ENCODE measurements around the gene GDPGP1.
"Not testable (repeated sequence)": the region's sequence is repeated elsewhere in the genome, so short reads cannot be mapped to it uniquely, and the experiment has no call there.

GDPGP1 gene

DNA sequence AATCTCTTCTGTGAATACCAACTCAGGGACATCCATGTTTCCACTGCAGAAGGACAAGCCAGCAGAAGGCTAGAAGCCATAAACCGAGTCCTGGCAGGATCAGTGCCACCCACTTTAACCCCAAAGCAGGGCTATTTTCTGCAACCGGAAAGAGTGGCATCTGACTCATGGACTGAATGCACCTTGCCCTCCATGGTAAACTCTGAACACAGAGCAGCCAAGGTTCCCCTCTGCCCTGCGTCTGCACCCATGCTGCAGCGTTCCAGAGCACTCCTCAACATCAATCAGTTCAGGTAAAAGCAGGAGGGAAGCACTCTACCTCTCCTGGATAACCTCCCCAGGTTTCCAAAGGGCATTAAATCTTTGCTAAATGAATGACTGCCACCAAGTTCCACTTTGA is 30.7 kb downstream of the GDPGP1 start:
- no peak for DNase-seq

DNA sequence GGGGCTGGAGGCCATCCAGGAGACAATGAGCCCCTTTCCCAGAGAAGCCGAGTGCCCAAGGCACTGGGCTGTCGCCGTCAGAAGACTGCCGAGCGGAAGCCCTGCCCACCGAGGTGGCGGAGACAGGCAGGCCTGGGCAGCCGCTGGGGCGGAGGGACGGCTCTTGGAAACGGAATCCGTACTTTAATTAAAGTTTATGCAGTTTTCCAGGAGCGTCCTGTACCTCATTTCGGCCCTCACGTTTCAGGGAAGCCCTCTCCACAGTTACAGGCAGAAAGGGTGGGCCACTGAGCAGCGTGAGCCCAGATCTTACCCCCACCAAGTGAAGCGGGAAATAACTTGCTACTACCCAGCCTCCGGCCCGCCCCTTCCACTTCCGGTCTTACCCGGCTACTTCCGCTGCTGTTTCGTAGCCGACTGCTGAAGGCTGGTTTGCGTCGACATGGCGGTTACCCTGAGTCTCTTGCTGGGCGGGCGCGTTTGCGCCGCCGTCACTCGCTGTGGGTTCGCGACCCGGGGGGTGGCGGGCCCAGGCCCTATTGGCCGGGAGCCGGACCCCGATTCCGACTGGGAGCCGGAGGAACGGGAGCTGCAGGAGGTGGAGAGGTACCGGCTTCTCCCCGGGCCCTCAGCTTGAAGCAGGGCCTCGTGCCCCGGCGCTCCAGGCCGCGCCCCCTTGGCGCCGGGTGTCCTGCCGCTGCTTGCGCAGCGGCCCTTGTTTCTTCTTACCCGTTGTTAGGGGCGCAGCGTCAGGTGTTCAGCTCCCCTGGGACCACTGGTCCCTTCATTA is 31.5 kb downstream of the GDPGP1 start, which contains the start of gene NGRN:
Gene NGRN (plus strand): TSS at position 402 of the 790 bp plus-strand sequence. CDS start 41 bp downstream, at position 443.
- DNase-seq, result peak; percentile 97

GRCh38 chr15:90266061-90266431 is 32.0 kb downstream of the GDPGP1 start:
- DNase-seq, result peak; percentile 66

- no peak for DNase-seq
Observed at GRCh38 chr15:90266485-90266884, 32.5 kb downstream of the GDPGP1 start.

DNA sequence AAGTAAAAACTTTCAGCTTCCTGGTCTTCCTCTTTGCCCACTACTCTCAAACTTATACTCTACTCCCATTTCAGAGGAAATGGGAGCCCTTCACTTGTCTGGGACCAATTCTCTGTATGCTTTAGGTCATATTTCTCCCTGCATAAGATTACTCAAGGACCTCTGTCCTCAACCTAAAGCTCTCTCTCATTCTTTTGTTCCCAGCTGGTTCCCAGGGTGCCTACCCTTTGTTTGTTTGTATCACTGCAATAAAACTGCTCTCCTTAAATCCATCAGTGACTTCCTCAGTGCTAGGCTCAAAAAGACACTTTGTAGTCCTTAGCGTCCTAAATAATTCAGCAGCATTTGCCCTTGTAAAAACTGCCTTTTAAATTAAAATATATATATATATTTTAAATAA is 34.4 kb downstream of the GDPGP1 start:
- DNase-seq, result no peak

DNA sequence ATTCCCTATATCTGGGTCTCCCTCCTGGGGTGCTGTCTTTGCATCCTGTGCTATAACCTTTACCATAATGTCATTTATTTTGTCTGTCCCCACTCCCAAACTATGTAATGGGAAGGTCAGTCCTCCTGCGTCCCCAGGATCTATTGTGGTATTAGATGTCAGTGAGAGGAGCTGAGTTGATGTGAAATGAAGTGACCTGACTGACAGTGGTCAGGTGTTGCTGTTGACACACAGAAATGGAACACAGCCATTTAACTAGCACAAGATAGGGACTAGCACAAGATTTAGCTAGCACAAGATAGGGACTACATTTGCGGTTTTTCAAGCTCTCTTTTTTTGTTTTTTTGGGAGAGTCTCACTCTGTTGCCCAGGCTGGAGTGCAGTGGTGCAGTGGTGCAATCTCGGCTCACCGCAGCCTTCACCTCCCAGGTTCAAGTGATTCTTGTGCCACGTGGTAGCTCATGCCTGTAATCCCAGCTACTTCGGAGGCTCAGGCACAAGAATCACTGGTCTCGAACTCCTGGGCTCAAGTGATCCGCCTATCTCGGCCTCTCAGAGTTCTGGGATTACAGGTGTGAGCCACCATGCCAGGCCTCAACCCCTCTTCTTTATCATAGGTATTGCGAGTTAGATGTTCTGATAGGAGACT is 36.6 kb downstream of the GDPGP1 start:
- DNase-seq, result no peak

- DNase-seq, result no peak
Observed at GRCh38 chr15:90271459-90272166, 37.6 kb downstream of the GDPGP1 start.

- not testable (repeated sequence) for DNase-seq
Observed at GRCh38 chr15:90278467-90278866, 44.5 kb downstream of the GDPGP1 start.

GRCh38 chr15:90280743-90281142 is 46.7 kb downstream of the GDPGP1 start:
- not testable (repeated sequence) for DNase-seq

DNA sequence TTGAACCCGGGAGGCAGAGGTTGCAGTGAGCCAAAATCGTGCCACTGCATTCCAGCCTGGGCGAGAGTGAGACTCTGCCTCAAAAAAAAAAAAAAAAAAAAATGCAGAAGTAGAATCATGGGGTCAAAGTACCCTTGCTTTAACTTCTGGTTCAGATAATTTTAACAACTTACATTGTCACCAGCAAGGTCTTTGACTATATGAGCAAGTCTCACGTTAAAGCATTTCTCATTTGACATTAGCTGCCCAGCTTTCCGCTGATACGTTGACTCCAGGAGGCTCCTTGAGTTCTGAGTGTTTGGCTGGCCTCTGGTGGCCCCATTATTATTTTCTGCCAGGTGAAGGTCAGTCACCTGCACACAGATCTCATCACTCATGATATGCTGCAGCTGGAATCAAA is 47.6 kb downstream of the GDPGP1 start:
- DNase-seq, result not testable (repeated sequence)

DNA sequence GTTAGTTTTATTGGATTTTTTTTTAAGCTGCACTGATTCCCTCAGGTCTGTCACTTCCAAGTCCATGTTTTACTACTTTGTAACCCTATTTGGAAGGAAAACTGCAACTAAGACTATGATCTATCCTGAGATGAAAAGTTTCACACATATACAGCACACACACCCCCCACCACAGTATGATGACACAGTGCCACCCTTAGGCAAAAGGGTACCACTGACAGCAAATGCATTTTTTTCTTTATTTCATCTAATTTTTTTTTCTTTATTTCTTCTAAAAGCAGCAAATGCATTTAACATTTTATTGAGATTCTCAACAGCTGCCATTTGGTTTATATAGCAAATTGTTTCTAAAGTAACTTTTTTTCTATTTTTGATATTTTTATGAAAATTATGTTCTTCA is 52.7 kb downstream of the GDPGP1 start:
- no peak for DNase-seq

GRCh38 chr15:90287101-90287500 is 53.1 kb downstream of the GDPGP1 start:
- DNase-seq, result no peak

- DNase-seq, result no peak
Observed at GRCh38 chr15:90287946-90288345, 53.9 kb downstream of the GDPGP1 start.

DNA sequence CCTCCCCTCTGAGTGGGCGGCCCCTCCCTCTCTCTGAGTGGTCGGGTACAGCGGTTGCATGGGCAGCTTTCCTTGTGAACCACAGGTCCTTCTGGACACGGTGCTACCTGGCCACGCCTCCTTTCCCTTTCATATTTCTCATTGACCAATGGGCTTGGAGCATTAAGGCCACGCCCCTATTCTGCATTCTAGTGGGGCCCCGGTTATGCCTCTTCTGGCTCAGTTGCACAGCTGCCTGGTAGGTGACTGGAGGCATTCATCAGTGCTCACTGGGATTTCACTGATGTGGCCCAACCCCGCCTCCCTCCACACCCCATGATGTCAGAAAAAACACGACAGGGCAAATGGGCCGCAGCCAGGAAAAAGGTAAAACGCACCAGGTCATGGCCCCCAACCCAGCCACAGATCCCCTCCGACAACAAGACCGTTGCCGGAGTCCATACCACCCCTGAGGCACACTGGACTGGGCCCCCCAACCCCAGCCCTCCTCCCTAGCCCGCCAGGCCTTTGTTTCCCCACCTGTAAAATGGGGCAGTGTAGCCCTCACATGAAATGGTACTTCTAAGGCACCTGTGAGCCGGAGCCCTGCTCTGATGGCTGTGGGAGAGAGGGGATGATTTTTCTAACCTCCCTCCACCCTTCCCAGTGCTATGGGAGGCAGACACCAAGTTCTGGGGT is 57.8 kb downstream of the GDPGP1 start:
- DNase-seq, result peak; percentile 86

GRCh38 chr15:90293040-90293810 is 59.2 kb downstream of the GDPGP1 start:
- DNase-seq, result peak; percentile 68

GRCh38 chr15:90294159-90294558 is 60.1 kb downstream of the GDPGP1 start:
- no peak for DNase-seq

- DNase-seq, result no peak
Observed at GRCh38 chr15:90294601-90295269, 60.7 kb downstream of the GDPGP1 start.

- no peak for DNase-seq
Observed at GRCh38 chr15:90295270-90295648, 61.2 kb downstream of the GDPGP1 start.

Data from NCI-H226 (cell line).